GM19238 (cell line): ENCODE data around the gene TTLL8.

ENCODE experiments used
- DNase-seq: peaks from one replicate; pipeline ENCODE4 v3.0.0; 2011; ENCODE audit warnings: low spot score; ENCODE audit not compliant: insufficient read length

The TTLL8 gene

DNA sequence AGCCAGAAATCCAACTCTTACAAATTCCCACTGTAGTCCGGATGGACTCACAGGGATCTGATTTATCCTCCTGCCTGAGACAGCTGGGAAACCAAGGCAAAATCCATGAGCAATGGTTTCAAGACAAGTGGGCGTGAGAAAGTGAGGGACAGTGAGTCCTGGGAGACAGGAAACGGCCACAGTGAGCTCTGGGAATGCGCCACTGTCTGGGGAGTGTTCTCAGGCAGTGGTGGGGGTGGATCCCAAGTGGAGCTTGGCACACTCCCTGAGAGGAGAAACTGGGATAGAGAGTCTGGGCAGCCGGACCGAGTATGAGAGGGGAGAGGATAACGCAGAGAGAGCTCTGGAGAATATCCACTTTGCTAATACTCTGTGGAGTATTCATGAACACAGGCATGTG, 55.3 kb downstream of the TTLL8 start:
- no peak for DNase-seq

GRCh38 chr22:50001388-50002231, 56.5 kb downstream of the TTLL8 start:
- no peak for DNase-seq

DNA sequence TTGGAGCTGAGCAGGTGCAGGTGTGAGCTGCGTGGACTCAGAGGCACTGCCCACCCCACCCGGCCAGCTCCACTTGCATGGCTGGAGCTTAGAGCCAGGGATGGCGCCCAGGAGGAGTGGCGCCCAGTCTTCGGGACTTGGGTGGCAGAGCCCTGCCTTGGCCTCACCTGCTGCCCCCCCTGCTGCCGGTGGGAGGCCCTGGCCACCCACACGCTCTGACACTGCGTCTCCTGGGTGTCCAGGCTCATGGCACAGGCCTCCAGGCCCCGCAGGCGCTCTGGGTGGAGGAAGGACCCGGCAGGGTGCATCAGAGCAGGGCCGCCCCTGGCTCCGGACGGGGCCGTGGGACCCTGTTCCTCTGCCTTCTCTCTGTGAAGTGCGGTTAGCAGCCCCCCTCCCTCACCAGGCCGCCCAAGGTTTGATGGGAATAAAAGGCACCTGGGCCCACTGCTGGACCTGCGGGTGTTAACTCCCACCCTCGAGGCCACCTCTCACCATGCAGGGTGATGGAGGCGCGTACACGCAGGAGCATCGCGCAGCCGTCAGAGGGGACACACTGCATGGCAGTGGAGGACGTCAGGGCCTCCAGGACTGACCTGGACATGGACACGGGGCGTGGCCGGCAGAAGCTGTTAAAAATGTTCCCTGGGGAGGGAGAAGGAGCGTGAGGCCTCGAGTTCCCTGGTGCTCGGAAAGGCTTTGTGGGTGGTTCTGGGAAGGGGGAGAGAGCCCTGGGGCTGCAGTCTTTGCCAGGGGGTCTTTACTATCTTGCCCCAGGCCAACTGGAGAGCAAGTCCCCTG, 57.3 kb downstream of the TTLL8 start:
- DNase-seq: no peak

DNA sequence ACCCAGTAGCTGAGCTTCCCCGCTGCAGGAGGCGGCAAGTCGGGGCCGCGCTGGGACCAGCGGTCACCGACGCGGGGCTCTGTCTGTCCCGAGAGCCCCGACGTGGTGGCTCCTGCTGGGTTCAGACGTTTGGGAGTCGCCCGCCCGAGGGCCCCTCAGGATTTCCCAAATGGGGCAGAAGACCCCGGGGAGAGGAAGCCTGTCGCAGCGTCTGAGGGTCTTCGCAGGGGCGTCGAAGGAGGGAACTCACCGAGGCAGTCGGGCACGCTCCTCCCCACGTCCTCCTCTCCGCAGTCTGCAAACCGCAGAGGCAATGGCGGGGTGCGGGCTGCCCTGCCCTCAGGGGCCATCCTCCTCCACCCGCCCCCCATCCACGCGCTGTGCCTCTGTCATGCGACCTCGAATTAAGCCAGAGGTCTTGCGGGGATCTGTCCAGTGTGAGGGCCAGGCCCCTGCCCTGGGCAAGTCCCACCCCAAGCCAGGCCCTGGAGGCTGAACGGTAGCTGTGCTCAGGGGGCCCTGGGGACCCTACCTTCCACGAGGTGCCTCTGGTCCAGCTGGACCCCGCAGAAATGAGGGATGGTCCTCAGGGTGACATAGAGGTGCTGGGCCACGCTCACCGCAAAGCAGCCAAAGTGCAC, 58.0 kb downstream of the TTLL8 start:
- no peak for DNase-seq

DNA sequence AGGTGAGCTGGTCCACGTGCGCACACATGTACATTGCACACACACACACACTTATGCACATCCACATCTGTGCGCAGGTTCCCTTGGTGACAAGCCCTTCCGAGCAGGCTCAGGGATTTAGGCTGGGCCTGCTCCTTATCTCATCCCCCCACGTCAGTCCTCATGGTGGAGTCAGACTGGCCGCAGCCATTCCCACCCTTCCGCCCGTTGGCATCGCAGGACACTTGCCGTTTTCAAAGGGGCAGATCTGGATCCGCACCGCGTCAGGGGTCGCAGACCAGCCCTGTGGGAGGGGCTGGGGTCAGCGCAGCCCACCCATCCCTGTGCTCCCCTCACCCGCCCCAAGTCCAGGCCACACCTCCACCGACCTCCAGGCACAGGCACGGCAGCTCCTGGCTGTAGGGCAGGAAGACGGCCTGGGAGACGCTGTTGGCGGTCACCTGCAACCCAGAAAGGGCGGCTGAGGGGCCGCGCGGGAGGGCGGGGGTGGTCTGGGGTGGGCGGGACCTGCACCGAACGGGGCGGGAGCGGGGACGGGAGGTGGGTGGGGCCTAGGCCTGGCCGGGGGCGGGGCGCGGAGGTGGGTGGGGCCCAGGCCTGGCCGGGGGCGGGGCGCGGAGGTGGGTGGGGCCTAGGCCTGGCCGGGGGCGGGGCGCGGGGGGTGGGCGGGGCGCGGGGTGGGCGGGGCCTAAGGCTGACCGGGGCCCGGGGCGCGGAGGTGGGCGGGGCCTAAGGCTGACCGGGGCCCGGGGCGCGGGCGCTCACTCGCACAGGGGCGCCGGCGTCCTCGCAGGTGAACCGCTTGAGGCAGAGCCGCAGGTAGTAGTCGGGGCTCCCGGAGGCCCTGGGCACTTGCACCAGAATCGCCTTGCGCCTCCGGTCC, 58.8 kb downstream of the TTLL8 start:
- DNase-seq: no peak

DNA sequence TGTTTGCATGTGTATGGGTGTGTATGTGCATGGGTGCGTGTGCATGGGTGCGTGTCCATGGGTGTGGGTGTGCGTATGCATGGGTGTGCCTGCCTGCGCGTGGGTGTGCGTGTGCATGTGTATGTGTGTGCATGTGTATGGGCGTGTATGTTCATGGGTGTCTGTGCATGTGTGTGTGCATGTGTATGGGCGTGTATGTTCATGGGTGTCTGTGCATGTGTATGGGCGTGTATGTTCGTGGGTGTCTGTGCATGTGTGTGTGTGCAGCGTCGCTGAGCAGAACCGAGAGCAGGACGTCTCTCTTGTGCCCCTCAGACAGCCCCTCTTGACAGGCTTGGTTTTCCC, 59.4 kb downstream of the TTLL8 start:
- no peak for DNase-seq

DNA sequence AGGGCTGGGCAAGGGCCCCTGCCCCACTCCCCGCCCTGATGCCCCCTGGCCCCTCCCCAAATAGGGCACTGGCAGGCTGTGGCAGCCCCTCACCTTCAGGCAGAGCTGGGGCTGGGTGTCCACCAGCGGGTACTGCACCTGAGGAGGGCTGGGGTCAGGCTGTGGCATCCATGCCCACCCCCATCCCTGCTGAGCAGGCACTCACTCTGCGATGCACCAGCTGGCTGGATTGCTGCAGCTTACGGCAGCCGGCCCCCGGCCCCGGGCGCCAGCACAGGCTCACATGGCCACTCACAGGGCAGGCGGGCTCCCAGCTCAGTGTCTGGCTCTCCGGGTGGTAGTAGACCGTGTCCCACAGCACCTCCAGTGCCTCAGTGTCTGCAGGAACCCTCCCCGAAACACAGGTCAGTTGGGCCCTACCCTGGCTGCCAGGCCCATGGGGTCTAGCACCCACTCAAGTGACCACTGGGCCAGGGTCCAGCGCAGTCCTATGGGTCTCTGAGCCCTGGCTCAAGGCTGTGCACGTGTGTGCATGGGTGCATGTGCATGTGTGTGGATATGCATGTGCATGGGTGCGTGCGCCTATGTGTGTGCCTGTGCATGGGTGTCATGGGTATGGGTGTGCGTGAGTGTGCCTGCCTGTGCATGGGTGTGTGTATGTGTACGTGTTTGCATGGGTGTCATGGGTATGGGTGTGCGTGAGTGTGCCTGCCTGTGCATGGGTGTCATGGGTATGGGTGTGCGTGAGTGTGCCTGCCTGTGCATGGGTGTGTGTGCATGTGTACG, 60.0 kb downstream of the TTLL8 start:
- no peak for DNase-seq

DNA sequence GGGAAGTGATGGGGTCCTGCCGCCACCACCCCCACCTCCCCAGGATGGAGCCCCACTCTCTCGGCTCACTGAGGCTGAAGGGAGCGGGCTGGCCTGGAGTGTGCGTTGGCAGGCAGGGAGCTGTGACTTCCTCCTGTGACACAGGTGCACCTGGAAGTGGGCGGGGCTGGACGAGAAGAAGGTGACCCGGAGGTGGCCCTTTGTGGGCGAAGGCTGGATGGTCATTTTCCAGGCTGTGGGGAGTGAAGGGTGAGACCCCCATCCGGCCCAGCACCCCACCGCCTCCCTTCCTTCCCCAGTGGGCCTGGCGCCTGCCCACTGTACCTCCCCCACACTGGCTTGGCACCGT, 60.9 kb downstream of the TTLL8 start:
- DNase-seq: no peak

DNA sequence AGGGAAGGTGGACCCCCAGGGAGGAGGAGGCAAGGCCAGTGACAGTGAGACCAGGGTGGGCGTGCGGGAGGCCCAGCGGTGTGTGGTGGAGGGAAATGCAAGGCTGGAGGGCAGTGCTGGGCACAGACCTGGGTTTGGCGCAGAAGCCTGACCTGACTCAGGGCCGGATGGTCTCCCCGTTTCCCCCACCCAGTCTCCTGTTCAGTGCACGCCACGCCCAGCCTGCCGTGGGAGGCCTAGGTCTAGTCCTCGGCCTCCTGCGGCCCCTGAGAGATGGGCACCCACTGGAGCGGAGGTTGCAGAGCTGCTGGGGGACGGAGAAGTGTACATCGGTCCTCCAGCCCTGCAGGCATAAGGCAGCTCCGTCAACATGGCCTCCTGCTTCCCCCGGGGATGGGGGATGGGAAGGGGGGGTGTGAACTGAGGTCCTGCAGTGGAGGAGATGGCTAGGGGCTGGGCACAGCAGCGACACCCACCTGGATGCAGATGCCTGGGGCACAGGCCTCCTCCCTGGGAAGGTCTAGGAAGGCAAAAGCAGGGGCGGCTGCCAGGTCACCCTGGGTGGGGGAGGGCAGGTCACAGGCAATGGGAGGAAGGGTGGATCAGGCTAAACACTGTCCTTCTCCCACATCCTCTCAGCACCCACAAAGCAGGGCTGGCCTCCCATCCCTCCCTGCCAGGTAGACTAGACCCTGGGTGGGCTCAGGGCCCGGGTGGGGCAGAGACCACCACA, 61.4 kb downstream of the TTLL8 start:
- DNase-seq: no peak

- DNase-seq: no peak
Observed at GRCh38 chr22:49996119-49996517, 62.0 kb downstream of the TTLL8 start.

- no peak for DNase-seq
Observed at GRCh38 chr22:49995361-49996118, 62.6 kb downstream of the TTLL8 start.

- DNase-seq: no peak
Observed at GRCh38 chr22:49995041-49995360, 63.1 kb downstream of the TTLL8 start.

DNA sequence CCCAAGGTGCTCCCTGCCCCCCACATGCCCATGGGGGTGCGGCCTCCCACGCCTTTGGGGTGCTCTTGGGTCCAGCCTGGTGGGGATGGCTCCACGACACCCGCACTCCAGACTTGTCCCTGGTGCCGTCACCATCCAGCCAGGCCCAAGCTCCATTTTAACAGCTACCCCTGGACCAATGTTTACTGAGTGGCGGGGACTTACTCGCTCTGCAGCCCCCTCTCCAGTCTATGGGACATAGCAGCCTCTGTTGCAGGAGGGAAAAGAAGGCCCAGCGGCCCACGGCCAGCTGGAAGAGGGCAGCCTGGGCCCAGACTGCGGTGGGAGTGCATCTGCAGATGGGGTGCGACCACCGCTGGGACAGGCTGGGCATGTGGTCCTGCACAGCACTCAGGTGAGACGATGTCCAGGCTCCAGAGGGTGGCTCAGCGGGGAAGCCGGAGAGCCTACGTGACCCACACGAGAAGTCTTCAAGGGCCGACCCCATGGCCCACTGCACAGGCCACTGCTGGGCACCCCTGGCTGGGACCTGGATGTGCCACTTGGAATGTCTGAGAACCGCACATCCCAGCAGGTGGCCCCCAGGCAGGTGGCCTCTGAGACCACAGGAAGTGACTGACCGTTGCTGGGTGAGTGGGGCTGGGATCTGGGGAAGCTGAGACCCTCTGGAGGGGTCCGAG, 63.6 kb downstream of the TTLL8 start:
- DNase-seq: no peak

DNA sequence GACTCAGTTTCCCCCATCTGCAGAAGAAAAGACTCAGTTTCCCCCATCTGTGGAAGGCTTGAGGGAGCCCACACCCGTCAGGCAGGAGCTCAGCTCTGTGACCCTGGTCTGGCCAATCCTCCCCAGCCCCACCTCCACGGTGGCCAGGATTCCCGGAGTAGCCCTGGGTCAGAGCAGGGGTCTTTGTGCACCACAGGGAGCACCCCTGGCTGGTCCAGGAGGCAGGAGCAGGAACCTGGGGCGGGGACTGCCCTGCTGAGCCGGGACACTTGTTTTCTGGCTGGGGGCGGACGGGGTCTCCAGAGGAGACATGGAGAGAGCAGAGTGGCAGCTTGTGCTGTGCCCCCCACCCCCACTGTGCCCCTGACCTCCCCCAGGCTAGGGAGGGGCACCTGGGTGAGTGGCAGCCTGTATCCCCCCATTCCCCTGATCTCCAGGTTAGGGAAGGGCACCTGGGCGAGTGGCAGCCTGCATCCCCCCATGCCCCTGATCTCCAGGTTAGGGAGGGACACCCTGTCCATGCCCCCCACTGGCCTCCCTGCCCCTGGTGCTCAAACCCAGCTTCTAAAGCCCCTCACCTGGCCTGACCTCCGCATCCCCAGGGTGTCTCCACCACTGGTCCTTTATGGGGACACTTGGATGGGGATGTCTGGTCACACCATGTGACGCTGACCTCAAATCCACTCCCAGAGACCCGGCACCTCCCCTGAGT, 64.3 kb downstream of the TTLL8 start:
- no peak for DNase-seq

DNA sequence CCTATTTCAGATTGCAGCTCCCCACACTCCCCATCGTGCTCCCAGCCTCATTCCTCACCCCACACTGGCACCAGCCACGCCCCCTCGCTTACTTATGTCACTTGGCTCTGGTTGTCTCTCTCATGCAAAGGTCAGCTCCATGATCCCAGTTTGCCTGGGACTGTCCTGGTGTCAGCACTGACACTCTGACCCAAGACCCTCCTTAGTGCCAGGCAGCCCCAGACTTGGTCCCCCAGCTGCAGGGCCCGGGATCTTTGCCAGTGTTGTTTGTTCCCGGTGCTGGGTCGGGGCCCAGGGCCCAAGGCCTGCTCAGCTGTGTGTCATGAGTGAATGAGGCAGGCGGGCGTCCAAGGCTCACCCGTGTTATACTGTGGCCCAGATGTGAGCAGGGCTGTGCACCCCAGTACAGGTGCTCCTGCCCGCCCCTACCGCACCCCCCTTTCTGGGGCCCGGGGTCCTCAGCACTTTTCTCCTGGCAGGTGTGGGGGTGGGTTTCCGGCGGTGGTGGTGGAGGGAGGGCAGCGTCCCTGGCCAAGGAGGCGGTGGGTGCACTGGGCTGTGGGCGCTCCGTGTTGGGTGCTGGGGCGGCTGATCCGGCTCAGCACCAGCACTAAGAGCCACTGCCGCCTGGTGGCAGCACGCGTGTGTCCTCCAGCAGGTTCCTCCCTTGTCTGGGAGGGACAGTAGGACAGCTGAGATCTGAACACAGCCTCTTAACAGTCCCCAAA, 65.0 kb downstream of the TTLL8 start:
- DNase-seq: peak; percentile 60

GRCh38 chr22:49991907-49992533, 66.1 kb downstream of the TTLL8 start:
- DNase-seq: no peak

DNA sequence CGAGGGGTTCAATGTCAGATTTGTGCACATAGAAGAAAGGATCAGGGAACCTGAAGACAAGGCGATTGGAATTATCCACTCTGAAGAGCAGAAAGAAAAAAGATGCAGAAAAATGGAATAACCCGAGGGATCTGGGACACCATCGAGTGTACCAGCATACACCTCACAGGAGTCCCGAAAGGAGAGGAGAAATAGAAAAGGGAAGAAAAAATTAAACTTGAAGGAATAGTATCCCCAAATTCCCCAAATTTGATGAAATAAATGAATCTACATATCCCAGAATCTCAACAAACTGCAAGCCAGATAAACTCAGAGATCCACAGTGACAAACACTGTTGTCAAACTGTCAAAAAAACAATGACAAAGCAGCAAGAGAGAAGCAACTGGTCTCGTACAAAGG, 66.9 kb downstream of the TTLL8 start:
- DNase-seq: no peak
